ENCODE data around the gene TBC1D1.

DNA sequence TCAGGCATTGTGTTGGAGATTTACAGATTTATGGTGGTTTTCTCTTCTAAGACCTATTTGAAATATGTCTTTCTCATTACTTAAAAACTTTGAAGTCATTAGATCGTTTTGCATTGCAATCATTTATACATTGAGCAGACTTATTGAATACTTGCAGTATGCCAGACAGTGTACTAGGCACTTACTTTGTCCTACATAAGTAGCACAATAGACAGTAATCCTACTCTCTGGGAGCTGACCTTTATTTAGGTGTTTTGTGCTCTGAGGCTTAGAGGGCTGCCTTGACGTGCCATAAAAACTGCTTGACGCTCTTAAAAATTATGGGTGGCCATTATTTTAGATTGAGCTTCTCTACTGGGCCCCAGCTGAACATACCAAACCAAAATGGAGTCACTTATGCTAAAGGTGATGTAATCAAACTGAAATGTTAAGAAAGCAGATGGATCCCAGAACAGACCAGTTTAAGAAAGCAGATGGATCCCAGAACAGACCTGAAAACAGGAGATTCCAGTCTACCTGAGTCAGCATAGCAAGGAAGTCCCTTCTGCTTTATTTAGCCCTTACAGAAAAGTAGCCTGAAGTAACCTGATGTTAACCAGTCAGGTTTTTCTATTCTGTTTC is 111.7 kb downstream of the TBC1D1 start:
- TF ChIP-seq POLR2A (IDR thresholded peaks at IDR 0.05) (no peak), POLR2AphosphoS5 (IDR thresholded peaks at IDR 0.05) (no peak)

Data from spleen (tissue), 3 donors.